Left ventricle myocardium superior (tissue), 1 donor: Measurements from ENCODE around the gene IFRD1. TPM values are rescaled to one million over a fixed set of nuclear protein-coding genes. Genes with fewer than 3 reads are reported as not detected.
"Not testable (repeated sequence)": the region's sequence is repeated elsewhere in the genome, so short reads cannot be mapped to it uniquely, and the experiment has no call there.

Experiments
- ATAC-seq: fragments of 200-7000 bp; cut with Tn5 transposase; one replicate; pipeline ENCODE4 v1.9.1; 2020; ENCODE audit warnings: mild to moderate bottlenecking, moderate library complexity
- DNase-seq: peaks from one replicate; pipeline ENCODE4 v3.0.0-alpha.2; 2020
- intact Hi-C: fragments of 100-400 bp; cut with micrococcal nuclease; formaldehyde crosslinking; loops from one replicate; pipeline ENCODE4 v1.11.0; 2022
- total RNA-seq: library from RNA; stranded (reverse); fragmentation: NEBNext Ultra II Directional; extraction: Animal tissue kit (Norgen Biotek cat#: 25700); gene quantifications from one replicate; pipeline ENCODE4 v1.2.1, GENCODE V29; 2021
- donor health status: DM: no; HTN: yes; CAD: no; lungs with severe emphysema.

IFRD1 gene
- total RNA-seq, 1 donor from 2014 or later = 20.6 TPM

GRCh38 chr7:112433289-112433688 lies 17.0 kb upstream of the IFRD1 start:
- DNase-seq (no peak), ATAC-seq (no peak)
- intact Hi-C loops = no loop called here

- no peak for ATAC-seq
- intact Hi-C loops = no loop called here
- no peak for DNase-seq
Observed at GRCh38 chr7:112437072-112437471, 13.2 kb upstream of the IFRD1 start.

GRCh38 chr7:112439476-112439875 lies 10.8 kb upstream of the IFRD1 start:
- intact Hi-C loops = no loop called here
- no peak for ATAC-seq
- DNase-seq = no peak

- no peak for ATAC-seq
- DNase-seq = no peak
- intact Hi-C loops = no loop called here
Observed at GRCh38 chr7:112442210-112442609, 8.1 kb upstream of the IFRD1 start.

GRCh38 chr7:112444505-112444904 lies 5.8 kb upstream of the IFRD1 start:
- intact Hi-C loops = no loop called here
- ATAC-seq = no peak
- no peak for DNase-seq

- no peak for ATAC-seq
- intact Hi-C loops = no loop called here
- DNase-seq = no peak
Observed at GRCh38 chr7:112446431-112446830, 3.8 kb upstream of the IFRD1 start.

GRCh38 chr7:112447406-112447805 lies 2.9 kb upstream of the IFRD1 start:
- intact Hi-C loops = no loop called here
- ATAC-seq (no peak), DNase-seq (no peak)

- intact Hi-C loops = no loop called here
- DNase-seq = no peak
- no peak for ATAC-seq
Observed at GRCh38 chr7:112448381-112448780, 1.9 kb upstream of the IFRD1 start.

GRCh38 chr7:112448891-112449290 lies 1.4 kb upstream of the IFRD1 start:
- no peak for ATAC-seq
- intact Hi-C loops = no loop called here
- DNase-seq = no peak

- intact Hi-C loops = no loop called here
- ATAC-seq = no peak
- no peak for DNase-seq
Observed at GRCh38 chr7:112449353-112449752, 907 bp upstream of the IFRD1 start.

- intact Hi-C loops = no loop called here
- DNase-seq (peak; percentile 95), ATAC-seq (peak; percentile 86)
Observed at GRCh38 chr7:112450807-112451761, 824 bp downstream of the IFRD1 start.

GRCh38 chr7:112452102-112452888 lies 2.0 kb downstream of the IFRD1 start:
- DNase-seq (peak; percentile 52), ATAC-seq (peak; percentile 5)
- intact Hi-C loops = loop anchor here (2.0 kb wide), 1 partner anchor 29 kb away; the partner anchor contains the start of gene LSMEM1

GRCh38 chr7:112453505-112454171 lies 3.4 kb downstream of the IFRD1 start:
- ATAC-seq (no peak), DNase-seq (no peak)
- intact Hi-C loops = loop anchor here (2.0 kb wide), 1 partner anchor 27 kb away; the partner anchor contains the start of gene LSMEM1

GRCh38 chr7:112454191-112454590 lies 3.9 kb downstream of the IFRD1 start:
- ATAC-seq, intact Hi-C loops, DNase-seq: not testable (repeated sequence)

- intact Hi-C loops = no loop called here
- ATAC-seq (no peak), DNase-seq (no peak)
Observed at GRCh38 chr7:112459645-112460044, 9.4 kb downstream of the IFRD1 start.

- DNase-seq = no peak
- ATAC-seq = peak; percentile 91
- intact Hi-C loops = no loop called here
Observed at GRCh38 chr7:112462236-112462635, 12.0 kb downstream of the IFRD1 start.

GRCh38 chr7:112467867-112468266 lies 17.6 kb downstream of the IFRD1 start:
- ATAC-seq = no peak
- no peak for DNase-seq
- intact Hi-C loops = no loop called here

GRCh38 chr7:112470194-112470593 lies 19.9 kb downstream of the IFRD1 start:
- intact Hi-C loops = no loop called here
- no peak for DNase-seq
- peak; percentile 78 for ATAC-seq

GRCh38 chr7:112476390-112477052 lies 26.3 kb downstream of the IFRD1 start:
- DNase-seq = no peak
- ATAC-seq = no peak
- intact Hi-C loops = no loop called here
